Ishikawa (cell line): Measurements from ENCODE around the gene RPS14.
A peak's percentile ranks its signal among the peaks of the same experiment; 100 is the strongest.

Experiments
- CEBPB ChIP-seq: IDR thresholded peaks from 2 replicates; pipeline ENCODE4 v1.6.1; 2012
- CREB1 ChIP-seq: IDR thresholded peaks from 2 replicates; pipeline ENCODE4 v1.6.1; 2012; ENCODE audit warnings: low read depth
- EGR1 ChIP-seq: IDR thresholded peaks from 2 replicates; pipeline ENCODE4 v1.6.1; 2012
- EP300 ChIP-seq: IDR thresholded peaks from 2 replicates; pipeline ENCODE4 v1.6.1; 2012; ENCODE audit warnings: borderline replicate concordance
- FOXM1 ChIP-seq: IDR thresholded peaks from 2 replicates; pipeline ENCODE4 v1.6.1; 2012; ENCODE audit warnings: low read depth, borderline replicate concordance
- MAX ChIP-seq: IDR thresholded peaks from 2 replicates; pipeline ENCODE4 v1.6.1; 2012
- NFIC ChIP-seq: IDR thresholded peaks from 2 replicates; pipeline ENCODE4 v1.6.1; 2012
- RAD21 ChIP-seq: IDR thresholded peaks from 2 replicates; pipeline ENCODE4 v1.6.1; 2012; ENCODE audit warnings: low read depth
- REST ChIP-seq: IDR thresholded peaks from 2 replicates; pipeline ENCODE4 v1.6.1; 2012; ENCODE audit warnings: low read depth, mild to moderate bottlenecking
- TAF1 ChIP-seq: IDR thresholded peaks from 2 replicates; pipeline ENCODE4 v1.6.1; 2012; ENCODE audit warnings: low read depth, mild to moderate bottlenecking
- TCF12 ChIP-seq: IDR thresholded peaks from 2 replicates; pipeline ENCODE4 v1.6.1; 2012; ENCODE audit warnings: low read depth
- TEAD4 ChIP-seq: IDR thresholded peaks from 2 replicates; pipeline ENCODE4 v1.6.1; 2012
- USF1 ChIP-seq: IDR thresholded peaks from 2 replicates; pipeline ENCODE4 v1.6.1; 2012
- YY1 ChIP-seq: IDR thresholded peaks from 2 replicates; pipeline ENCODE4 v1.6.1; 2012; ENCODE audit warnings: low read depth
- ZBTB7A ChIP-seq: IDR thresholded peaks from 2 replicates; pipeline ENCODE4 v1.6.1; 2012; ENCODE audit warnings: low read depth

Gene RPS14

GRCh38 chr5:150446583-150446982 lies 3.0 kb downstream of the RPS14 start:
- TF ChIP-seq TCF12 (no peak), EGR1 (no peak), MAX (no peak), TAF1 (no peak), EP300 (no peak)

GRCh38 chr5:150446088-150446487 lies 3.5 kb downstream of the RPS14 start:
- TF ChIP-seq NFIC (no peak), EP300 (no peak), FOXM1 (no peak), MAX (no peak), CREB1 (no peak)

GRCh38 chr5:150444770-150445169 lies 4.8 kb downstream of the RPS14 start:
- TF ChIP-seq TEAD4 (no peak), RAD21 (no peak), TAF1 (no peak), EGR1 (no peak)

- TF ChIP-seq NFIC: no peak
- no peak for TF ChIP-seq TEAD4
- no peak for TF ChIP-seq EP300
- no peak for TF ChIP-seq ZBTB7A
- no peak for TF ChIP-seq CREB1
- TF ChIP-seq CEBPB: no peak
- TF ChIP-seq TAF1: no peak
- TF ChIP-seq TCF12: no peak
- no peak for TF ChIP-seq YY1
- TF ChIP-seq USF1: no peak
- TF ChIP-seq FOXM1: no peak
- no peak for TF ChIP-seq MAX
- TF ChIP-seq RAD21: no peak
- TF ChIP-seq REST: no peak
- no peak for TF ChIP-seq EGR1
These were observed 6.1 kb downstream of the RPS14 start for GRCh38 chr5:150443242-150444075.

- TF ChIP-seq CEBPB (peak; percentile 73; the same call in 1 of the 2 replicates), NFIC (no peak), TCF12 (no peak), ZBTB7A (no peak), RAD21 (no peak), FOXM1 (no peak), MAX (no peak)
These were observed 6.8 kb downstream of the RPS14 start for GRCh38 chr5:150442699-150443080.

GRCh38 chr5:150441813-150442698 lies 7.5 kb downstream of the RPS14 start:
- TF ChIP-seq MAX (0 out of 2 replicates have a peak, but pooled peaks have one; percentile 32), EP300 (no peak)

- TF ChIP-seq EGR1: no peak
- TF ChIP-seq USF1: no peak
- TF ChIP-seq TAF1: no peak
- no peak for TF ChIP-seq EP300
- no peak for TF ChIP-seq MAX
- no peak for TF ChIP-seq TEAD4
- no peak for TF ChIP-seq ZBTB7A
- no peak for TF ChIP-seq RAD21
- no peak for TF ChIP-seq NFIC
- no peak for TF ChIP-seq FOXM1
These were observed 8.4 kb downstream of the RPS14 start for GRCh38 chr5:150440948-150441812.
